ENCODE measurements around the gene PAPLN. TPM values are rescaled to one million over a fixed set of nuclear protein-coding genes. Genes with fewer than 3 reads are reported as not detected.

Gene PAPLN
- total RNA-seq, 2 donors from 2014 or later = 5.1 to 6.7 TPM

- Histone ChIP-seq H3K9me3 (no peaks in the 10 kb centered on the region), H3K4me3 (no peak overlapping the region), H3K36me3 (no peaks in the 10 kb centered on the region), H3K4me1 (peaks cover 0 to 11% of the 10 kb centered on the region in 2 donors), H3K27ac (no peak overlapping the region), H3K27me3 (no peaks in the 10 kb centered on the region)
- no peak for DNase-seq (ENCODE audit: low spot score)
- TF ChIP-seq CTCF (IDR thresholded peaks at IDR 0.05) = no peak
Observed at GRCh38 chr14:73249564-73250316, 12.4 kb downstream of the PAPLN start.

GRCh38 chr14:73250317-73250713 is 13.0 kb downstream of the PAPLN start:
- Histone ChIP-seq H3K9me3 (no peaks in the 10 kb centered on the region), H3K27ac (no peak overlapping the region), H3K4me1 (peaks cover 0 to 9% of the 10 kb centered on the region in 2 donors), H3K4me3 (no peak overlapping the region), H3K27me3 (no peaks in the 10 kb centered on the region), H3K36me3 (no peaks in the 10 kb centered on the region)
- TF ChIP-seq CTCF (IDR thresholded peaks at IDR 0.05) = no peak
- no peak for DNase-seq (ENCODE audit: low spot score)

GRCh38 chr14:73250781-73251500 is 13.6 kb downstream of the PAPLN start:
- no peaks in the 10 kb centered on the region for H3K27me3 ChIP-seq
- no peaks in the 10 kb centered on the region for H3K9me3 ChIP-seq
- no peak overlapping the region for H3K27ac ChIP-seq
- TF ChIP-seq CTCF (IDR thresholded peaks at IDR 0.05) = no peak
- H3K4me3 ChIP-seq = no peak overlapping the region
- no peak for DNase-seq (ENCODE audit: low spot score)
- peaks cover 0 to 3% of the 10 kb centered on the region in 2 donors for H3K4me1 ChIP-seq
- no peaks in the 10 kb centered on the region for H3K36me3 ChIP-seq

- H3K4me3 ChIP-seq = no peak overlapping the region
- no peak for TF ChIP-seq CTCF (IDR thresholded peaks at IDR 0.05)
- H3K4me1 ChIP-seq = no peaks in the 10 kb centered on the region
- H3K36me3 ChIP-seq = no peaks in the 10 kb centered on the region
- H3K27ac ChIP-seq = no peak overlapping the region
- DNase-seq (ENCODE audit: low spot score) = no peak
- no peaks in the 10 kb centered on the region for H3K9me3 ChIP-seq
- H3K27me3 ChIP-seq = no peaks in the 10 kb centered on the region
Observed at GRCh38 chr14:73251516-73252215, 14.4 kb downstream of the PAPLN start.

GRCh38 chr14:73252491-73253322 is 15.4 kb downstream of the PAPLN start:
- Histone ChIP-seq H3K4me3 (no peak overlapping the region), H3K9me3 (no peaks in the 10 kb centered on the region), H3K4me1 (no peaks in the 10 kb centered on the region), H3K27me3 (no peaks in the 10 kb centered on the region), H3K27ac (no peak overlapping the region), H3K36me3 (no peaks in the 10 kb centered on the region)
- DNase-seq (ENCODE audit: low spot score) = no peak
- no peak for TF ChIP-seq CTCF (IDR thresholded peaks at IDR 0.05)
